Lower leg skin (tissue), 3 donors: Measurements from ENCODE around the gene GPR25.

Source experiments
- CTCF ChIP-seq, 3 donors: fragments of 450-650 bp; IDR thresholded peaks; one replicate each; pipeline ENCODE4 v1.5.1; 2016; ENCODE audit warnings: antibody characterized with exemption in 3 of 3, mild to moderate bottlenecking in 3 of 3, moderate library complexity in 2 of 3
- POLR2A ChIP-seq, 2 donors: fragments of 450-650 bp; IDR thresholded peaks; one replicate each; pipeline ENCODE4 v1.6.1; 2016 to 2017; ENCODE audit warnings: antibody characterized with exemption in 2 of 2, mild to moderate bottlenecking in 1 of 2, moderate library complexity in 1 of 2

- TF ChIP-seq CTCF (IDR thresholded peaks at IDR 0.05) = no peak
- TF ChIP-seq POLR2A (IDR thresholded peaks at IDR 0.05) = no peak
Measured at GRCh38 chr1:200831091-200831490, 41.7 kb upstream of the GPR25 start.
